Measurements from ENCODE around the gene ST6GALNAC2.
"Not testable (repeated sequence)": the region's sequence is repeated elsewhere in the genome, so short reads cannot be mapped to it uniquely, and the experiment has no call there.

The ST6GALNAC2 gene

GRCh38 chr17:76524598-76525512 is 60.8 kb downstream of the ST6GALNAC2 start:
- DNase-seq (ENCODE audit: low read depth): peak; percentile 90
- TF ChIP-seq CTCF (IDR thresholded peaks at IDR 0.05; ENCODE audit: control insufficient read depth, extremely low read depth, insufficient read depth): no peak
- H3K4me3 ChIP-seq (ENCODE audit: low read depth, low read length): no peak overlapping the region

DNA sequence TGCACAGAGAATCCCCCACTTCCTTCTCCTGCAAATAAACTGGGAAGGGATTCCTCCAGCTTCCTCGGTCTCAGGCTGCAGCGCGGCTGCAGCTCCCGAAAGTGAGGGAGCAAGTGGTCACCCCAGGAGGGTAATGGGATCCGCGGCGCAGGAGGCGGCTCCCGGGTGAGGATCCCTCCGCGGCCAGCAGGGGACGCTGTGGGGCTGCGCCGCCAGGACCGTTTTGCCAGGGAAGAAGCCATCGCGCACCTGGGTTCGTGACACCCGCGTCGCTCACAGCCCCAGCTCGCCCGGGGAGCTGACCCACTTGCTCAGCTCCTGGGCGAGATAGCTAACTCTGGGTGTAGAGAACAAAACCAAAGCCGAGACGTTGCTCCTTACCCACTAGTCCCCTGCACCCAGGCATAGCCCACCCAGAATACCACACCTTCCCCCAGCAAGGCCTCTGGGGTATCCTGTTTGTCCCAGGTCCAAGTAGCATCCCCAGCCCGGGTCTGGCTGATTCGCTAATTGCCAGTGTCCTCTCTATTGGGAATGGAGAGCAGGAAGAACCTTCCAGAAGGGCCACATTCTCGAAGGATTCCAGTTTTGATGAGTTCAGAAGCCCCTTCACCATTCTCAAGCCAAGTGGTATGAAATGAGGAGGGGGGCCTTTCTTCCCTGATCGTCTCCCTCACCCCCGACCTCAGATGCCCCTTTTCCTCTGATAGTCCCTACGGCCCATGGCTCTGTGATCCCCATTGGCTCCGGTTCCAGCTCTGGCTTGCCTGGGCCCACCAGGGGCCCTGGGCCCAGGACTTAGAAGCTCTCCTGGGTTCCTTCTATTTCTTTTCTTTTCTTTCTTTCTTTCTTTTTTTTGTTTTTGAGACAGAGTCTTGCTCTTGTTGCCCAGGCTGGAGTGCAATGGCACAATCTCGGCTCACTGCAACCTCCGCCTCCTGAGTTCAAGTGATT is 62.3 kb downstream of the ST6GALNAC2 start:
- no peak overlapping the region for H3K4me3 ChIP-seq (ENCODE audit: low read depth, low read length)
- DNase-seq (ENCODE audit: low read depth): no peak
- TF ChIP-seq CTCF (IDR thresholded peaks at IDR 0.05; ENCODE audit: control insufficient read depth, extremely low read depth, insufficient read depth): peak; percentile 99

- not testable (repeated sequence) for DNase-seq (ENCODE audit: low read depth); H3K4me3 ChIP-seq (ENCODE audit: low read depth, low read length)
Observed at GRCh38 chr17:76521683-76522082, 64.0 kb downstream of the ST6GALNAC2 start.

- no peak for DNase-seq (ENCODE audit: low read depth)
- no peak overlapping the region for H3K4me3 ChIP-seq (ENCODE audit: low read depth, low read length)
- no peak for TF ChIP-seq CTCF (IDR thresholded peaks at IDR 0.05; ENCODE audit: control insufficient read depth, extremely low read depth, insufficient read depth)
Observed at GRCh38 chr17:76521262-76521661, 64.4 kb downstream of the ST6GALNAC2 start.

GRCh38 chr17:76519048-76519966 is 66.4 kb downstream of the ST6GALNAC2 start:
- H3K4me3 ChIP-seq (ENCODE audit: low read depth, low read length): no peak overlapping the region
- TF ChIP-seq CTCF (IDR thresholded peaks at IDR 0.05; ENCODE audit: control insufficient read depth, extremely low read depth, insufficient read depth): no peak
- no peak for DNase-seq (ENCODE audit: low read depth)

DNA sequence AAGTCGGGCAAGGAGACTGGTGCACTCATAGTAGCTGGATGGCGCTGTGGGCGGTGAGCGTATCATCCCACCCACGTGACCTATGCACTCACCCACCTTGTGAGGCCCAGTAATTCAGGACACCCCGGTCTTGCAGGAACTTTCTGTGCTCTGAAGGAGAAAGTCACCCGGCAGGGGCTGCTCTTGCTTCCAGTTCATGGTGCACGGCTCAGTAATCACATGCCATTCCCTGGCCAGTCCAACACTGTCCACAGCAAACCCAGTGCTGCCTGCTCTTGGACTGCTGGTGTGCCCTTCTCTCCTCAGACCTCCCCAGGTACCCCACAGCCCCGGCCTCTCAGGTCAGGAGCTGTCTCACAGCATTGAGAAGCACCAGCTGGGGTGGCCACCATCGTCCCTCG is 68.0 kb downstream of the ST6GALNAC2 start:
- TF ChIP-seq CTCF (IDR thresholded peaks at IDR 0.05; ENCODE audit: control insufficient read depth, extremely low read depth, insufficient read depth): no peak
- no peak for DNase-seq (ENCODE audit: low read depth)

More for the DNA sequence above, 68.0 kb downstream of the ST6GALNAC2 start:
- no peak overlapping the region for H3K4me3 ChIP-seq (ENCODE audit: low read depth, low read length)

Data from LNCaP clone FGC (cell line).